GM12878 (cell line): ENCODE data around the gene IBTK. TPM values are rescaled to one million over a fixed set of nuclear protein-coding genes. Genes with fewer than 3 reads are reported as not detected.
A peak's percentile ranks its signal among the peaks of the same experiment; 100 is the strongest.

Experiments
- ATAC-seq: fragments of 200-7000 bp; cut with Tn5 transposase; 3 replicates; pipeline ENCODE4 v1.9.1; 2020; ENCODE audit warnings: mild to moderate bottlenecking, moderate library complexity
- Bru-seq: library from RNA; stranded (reverse); fragments of 400-500 nt; gene quantifications from one replicate; lab custom pipeline; 2021; lab: Mats Ljungman, UMichigan
- BruChase-seq, 2 experiments: library from RNA; stranded (reverse); fragments of 400-500 nt; gene quantifications; one replicate each; lab custom pipeline; 2021; lab: Mats Ljungman, UMichigan
- BruUV-seq: library from RNA; stranded (reverse); fragments of 400-500 nt; replicated peaks from 2 replicates; lab custom pipeline; 2021; lab: Mats Ljungman, UMichigan
- CTCF ChIA-PET: fragments of 300-600 bp; sonication (Branson Sonifier 250); formaldehyde crosslinking; extraction: SDS; loops from one replicate; lab custom pipeline; 2021; ENCODE audit warnings: inconsistent platforms; lab: Yijun Ruan, JAX
- POLR2A ChIA-PET: fragments of 350-600 bp; formaldehyde crosslinking; extraction: SDS; loops from one replicate; lab custom pipeline; 2021; ENCODE audit warnings: inconsistent platforms; lab: Charles Lee
- RAD21 ChIA-PET: fragments of 300-600 bp; sonication (Branson Sonifier 250); formaldehyde crosslinking; loops from one replicate; lab custom pipeline; 2023; ENCODE audit warnings: antibody characterized with exemption; ENCODE audit not compliant: unreplicated experiment; lab: Charles Lee
- SMC1A ChIA-PET: fragments of 300-600 bp; sonication (Branson Sonifier 250); formaldehyde crosslinking; loops from one replicate; lab custom pipeline; 2023; ENCODE audit not compliant: unreplicated experiment, uncharacterized antibody; lab: Charles Lee
- DNase-seq: peaks from one replicate; pipeline ENCODE4 v3.0.0-alpha.2; 2011; ENCODE audit warnings: low read depth, low spot score
- FAIRE-seq: peaks from 3 replicates; lab custom pipeline; 2011; peaks lifted over from hg19 to GRCh38; lab: Jason Lieb, UNC
- H2AFZ ChIP-seq: 2 replicates; pipeline ENCODE4 v1.6.0; 2011; ENCODE audit warnings: low read depth, low read length, control low read depth; ENCODE audit not compliant: control insufficient read depth
- H3K27ac ChIP-seq: 2 replicates; pipeline ENCODE4 v1.5.1; 2011; ENCODE audit warnings: control low read depth; ENCODE audit not compliant: control insufficient read depth, insufficient read depth
- H3K27me3 ChIP-seq, 2 experiments: replicated peaks in 1 of 2; 2 replicates each; pipeline versions ENCODE4 v1.6.0 to v1.6.1; 2011; ENCODE audit warnings: low read length in 1 of 2; ENCODE audit not compliant: control insufficient read depth in 2 of 2, insufficient read depth in 2 of 2
- H3K36me3 ChIP-seq, 2 experiments: 2 replicates each; pipeline ENCODE4 v1.5.1; 2011; ENCODE audit warnings: low read length in 1 of 2; ENCODE audit not compliant: control insufficient read depth in 2 of 2, insufficient read depth in 2 of 2
- H3K4me1 ChIP-seq: 2 replicates; pipeline ENCODE4 v1.6.1; 2011; ENCODE audit warnings: mild to moderate bottlenecking, low read length, moderate library complexity, mixed read lengths; ENCODE audit not compliant: control insufficient read depth, insufficient read depth
- H3K4me2 ChIP-seq: 2 replicates; pipeline ENCODE4 v1.6.0; 2011; ENCODE audit warnings: control low read depth; ENCODE audit not compliant: control insufficient read depth, insufficient read depth
- H3K4me3 ChIP-seq: fragments of 200-600 bp; sonication (generic); 2 replicates; pipeline ENCODE4 v1.5.1; 2016
- H3K79me2 ChIP-seq: 2 replicates; pipeline ENCODE4 v1.6.0; 2011; ENCODE audit warnings: low read length; ENCODE audit not compliant: control insufficient read depth, insufficient read depth
- H3K9ac ChIP-seq: 2 replicates; pipeline ENCODE4 v1.8.0; 2011; ENCODE audit warnings: low read length, control low read depth, mixed read lengths; ENCODE audit not compliant: control insufficient read depth, insufficient read depth
- H3K9me3 ChIP-seq: replicated peaks from 3 replicates; pipeline ENCODE4 v1.5.1; 2011; ENCODE audit warnings: mild to moderate bottlenecking, low read length; ENCODE audit not compliant: control insufficient read depth, insufficient read depth
- H4K20me1 ChIP-seq: 2 replicates; pipeline ENCODE4 v1.6.0; 2011; ENCODE audit not compliant: control insufficient read depth, insufficient read depth
- BMI1 ChIP-seq: fragments of 450-650 bp; IDR thresholded peaks from 2 replicates; pipeline ENCODE4 v1.6.1; 2016; ENCODE audit warnings: mild to moderate bottlenecking, moderate library complexity, borderline replicate concordance
- FOXK2 ChIP-seq: fragments of 450-650 bp; IDR thresholded peaks from 2 replicates; pipeline ENCODE4 v1.6.1; 2017; ENCODE audit warnings: mild to moderate bottlenecking, moderate library complexity
- GABPA ChIP-seq: IDR thresholded peaks from 2 replicates; pipeline ENCODE4 v1.6.1; 2014; ENCODE audit warnings: antibody characterized with exemption, low read depth, mild to moderate bottlenecking, inconsistent platforms
- MEF2A ChIP-seq: IDR thresholded peaks from 2 replicates; pipeline ENCODE4 v1.6.1; 2011; ENCODE audit warnings: low read depth, mild to moderate bottlenecking, low read length, moderate library complexity; ENCODE audit not compliant: insufficient read depth
- MEF2B ChIP-seq: fragments of 450-650 bp; IDR thresholded peaks from 2 replicates; pipeline ENCODE4 v1.6.1; 2018; ENCODE audit warnings: mild to moderate bottlenecking, moderate library complexity; ENCODE audit not compliant: partially characterized antibody, poor library complexity, severe bottlenecking
- PAX5 ChIP-seq: IDR thresholded peaks from 2 replicates; pipeline ENCODE4 v1.6.1; 2011; ENCODE audit warnings: low read depth, low read length, borderline replicate concordance
- PAX8 ChIP-seq: fragments of 450-650 bp; IDR thresholded peaks from 2 replicates; pipeline ENCODE4 v1.6.1; 2017; ENCODE audit warnings: mild to moderate bottlenecking, moderate library complexity
- WGBS: methylation state at CpG from one replicate; pipeline ENCODE4 v1.1.6; 2016; ENCODE audit warnings: low lambda C conversion rate; ENCODE audit not compliant: insufficient replicate concordance, insufficient coverage; ENCODE audit errors: missing lambda C conversion rate; 5-methylcytosine and 5-hydroxymethylcytosine counted together
- in situ Hi-C: fragments of 300-500 bp; cut with MboI; formaldehyde crosslinking; loops from 9 replicates; pipeline ENCODE4 v1.14.3; 2018; ENCODE audit warnings: mixed read lengths
- intact Hi-C: fragments of 100-400 bp; cut with micrococcal nuclease; formaldehyde crosslinking; loops from one replicate; pipeline ENCODE4 v1.14.2; 2022; ENCODE audit not compliant: unreplicated experiment
- long read RNA-seq, 2 experiments: library from polyadenylated mRNA; unstranded; transcript quantifications; one replicate each; pipeline ENCODE4 v2.0.0, GENCODE V29; 2019 to 2020
- polyA minus RNA-seq, 3 experiments: library from RNA; depleted of rRNA, polyadenylated mRNA; stranded (reverse); fragments of >200 nt; gene quantifications; 2 replicates each; pipeline ENCODE4 v1.2.3, GENCODE V29; 2011
- polyA plus RNA-seq, 11 experiments: library from polyadenylated mRNA; depleted of rRNA in 4 of 11; unstranded in 6 of 11; stranded (reverse) in 5 of 11; fragments of >200 nt; fragmentation: Nextera tagmentation in 4 of 11; fragmentation: Illumina TruSeq in 1 of 11; extraction: Ambion mirVana in 4 of 11; extraction: Trizol in 1 of 11; gene quantifications; 1 replicate in 1 of 11; 2 replicates in 10 of 11; pipeline versions ENCODE4 v1.2.1 to v1.2.3, GENCODE V29; 2011 to 2016; ENCODE audit warnings: inconsistent platforms in 2 of 11, missing spikeins in 2 of 11, low read depth in 1 of 11
- total RNA-seq, 4 experiments: library from RNA; depleted of rRNA in 3 of 4; stranded (reverse); fragments of >200 nt in 3 of 4; fragmentation: Illumina TruSeq in 1 of 4; extraction: Trizol in 1 of 4; gene quantifications; 2 replicates each; pipeline versions ENCODE4 v1.2.1 to v1.2.3, GENCODE V29; 2013 to 2021
- TF ChIP-seq, protein P1 (sequence below): fragments of 450-650 bp; IDR thresholded peaks from 2 replicates; pipeline ENCODE4 v1.6.1; 2014; ENCODE audit warnings: mild to moderate bottlenecking
- TF ChIP-seq, protein P2 (sequence below): IDR thresholded peaks from 2 replicates; pipeline ENCODE4 v1.6.1; 2012; ENCODE audit warnings: mild to moderate bottlenecking, low read depth, low read length

IBTK gene
- 72.1 and 76.1 TPM in 2 replicates for total RNA-seq (2013; cell fraction: nucleolus; rRNA removed)
- 22.4 and 30.3 TPM in 2 replicates for total RNA-seq (2014; rRNA removed)
- total RNA-seq (2014; rRNA removed; fragmentation: Illumina TruSeq; extraction: Trizol): 32.1 and 35.3 TPM in 2 replicates
- total RNA-seq (2021): 22.0 and 23.5 TPM in 2 replicates
- polyA plus RNA-seq (2011; ENCODE audit: low read depth): 8.9 TPM
- 26.2 and 43.0 TPM in 2 replicates for polyA plus RNA-seq (2011; rRNA removed)
- polyA plus RNA-seq (2011; cell fraction: cytosol; rRNA removed): 8.0 TPM in 2 replicates
- polyA plus RNA-seq (2011; cell fraction: nucleus; rRNA removed): 12.0 and 12.2 TPM in 2 replicates
- polyA plus RNA-seq (2012): 14.1 and 18.8 TPM in 2 replicates
- polyA plus RNA-seq (2014; fragmentation: Illumina TruSeq; extraction: Trizol): 23.5 and 34.4 TPM in 2 replicates
- 10 to 100 TPM; 12.0 to 16.6 TPM for polyA plus RNA-seq (2014; fragmentation: Nextera tagmentation; extraction: Ambion mirVana)
- polyA plus RNA-seq (2014; rRNA removed): 12.6 and 16.0 TPM in 2 replicates
- polyA plus RNA-seq (2016; fragmentation: Nextera tagmentation; extraction: Ambion mirVana): 10 to 100 TPM; 17.5 to 19.4 TPM
- 42.7 and 51.1 TPM in 2 replicates for polyA minus RNA-seq (2011; rRNA and poly(A)+ RNA removed)
- polyA minus RNA-seq (2011; cell fraction: cytosol; rRNA and poly(A)+ RNA removed): 14.7 and 21.6 TPM in 2 replicates
- 19.3 and 28.3 TPM in 2 replicates for polyA minus RNA-seq (2011; cell fraction: nucleus; rRNA and poly(A)+ RNA removed)
- percentile 86 among the genes with signal in this experiment for Bru-seq, nascent RNA
- BruChase-seq, experiment 1, labeled RNA remaining after a 6-hour chase: percentile 84 among the genes with signal in this experiment
- percentile 84 among the genes with signal in this experiment for BruChase-seq, experiment 2, labeled RNA remaining after a 2-hour chase
- long read RNA-seq, experiment 1, partial matches to known transcripts: 8 of 11 reads
- long read RNA-seq, experiment 1, other reads (novel, unspliced or antisense): 3 of 11 reads
- long read RNA-seq, experiment 2, partial matches to known transcripts: 264 of 282 reads
- long read RNA-seq, experiment 2, other reads (novel, unspliced or antisense): 18 of 282 reads

- Histone ChIP-seq H4K20me1 (no peaks in the 10 kb centered on the region), H3K9ac (peak within 1 kb of the TSS; percentile 81), H3K36me3 (no peaks in the 10 kb centered on the region), H3K4me3 (peak within 1 kb of the TSS; percentile 76), H3K27me3 (no peaks in the 10 kb centered on the region), H3K9me3 (no peaks in the 10 kb centered on the region), H3K4me2 (peak within 1 kb of the TSS; percentile 82), H3K27ac (peak within 1 kb of the TSS; percentile 76), H3K79me2 (peaks cover 46% of the 10 kb centered on the region), H3K4me1 (peaks cover 6% of the 10 kb centered on the region; the same call in 1 of the 2 replicates), H2AFZ (peak within 1 kb of the TSS; percentile 96)
- TSS peak; percentile 93 for BruUV-seq
- under 1% methylated on average over 38 of the region's 45 CpGs for WGBS
- no peak for FAIRE-seq
- ChIA-PET CTCF (interaction anchor here (0.8 to 4.0 kb wide), 6 partner anchors 9 to 818 kb away, joined by 4 to 39 read pairs (median 6); partner anchors contain the start of genes DOP1A and UBE3D), RAD21 (interaction anchor here (2.9 kb wide), 1 partner anchor 819 kb away, joined by 20 read pairs; the partner anchor contains the start of genes DOP1A and UBE3D), POLR2A (interaction anchor here (1.3 to 1.6 kb wide), 2 partner anchors 818 to 821 kb away, joined by 3 read pairs; no protein-coding TSS in a partner anchor), SMC1A (interaction anchor here (1.0 to 1.5 kb wide), 5 partner anchors 15 to 819 kb away, joined by 3 to 5 read pairs (median 4); partner anchors contain the start of gene DOP1A)
- in situ Hi-C loops (loop anchor here (5.0 to 10.0 kb wide), 2 partner anchors 810 to 957 kb away; no protein-coding TSS in a partner anchor), intact Hi-C loops (loop anchor here (10.0 kb wide), 1 partner anchor 947 kb away; the partner anchor contains the start of genes PGM3 and RWDD2A)
- DNase-seq: peak; percentile 69
- peak; percentile 89 for ATAC-seq
- TF ChIP-seq, protein P1, sequence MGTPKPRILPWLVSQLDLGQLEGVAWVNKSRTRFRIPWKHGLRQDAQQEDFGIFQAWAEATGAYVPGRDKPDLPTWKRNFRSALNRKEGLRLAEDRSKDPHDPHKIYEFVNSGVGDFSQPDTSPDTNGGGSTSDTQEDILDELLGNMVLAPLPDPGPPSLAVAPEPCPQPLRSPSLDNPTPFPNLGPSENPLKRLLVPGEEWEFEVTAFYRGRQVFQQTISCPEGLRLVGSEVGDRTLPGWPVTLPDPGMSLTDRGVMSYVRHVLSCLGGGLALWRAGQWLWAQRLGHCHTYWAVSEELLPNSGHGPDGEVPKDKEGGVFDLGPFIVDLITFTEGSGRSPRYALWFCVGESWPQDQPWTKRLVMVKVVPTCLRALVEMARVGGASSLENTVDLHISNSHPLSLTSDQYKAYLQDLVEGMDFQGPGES: peak; percentile 54; the same call in 1 of the 2 replicates
- TF ChIP-seq, protein P2, sequence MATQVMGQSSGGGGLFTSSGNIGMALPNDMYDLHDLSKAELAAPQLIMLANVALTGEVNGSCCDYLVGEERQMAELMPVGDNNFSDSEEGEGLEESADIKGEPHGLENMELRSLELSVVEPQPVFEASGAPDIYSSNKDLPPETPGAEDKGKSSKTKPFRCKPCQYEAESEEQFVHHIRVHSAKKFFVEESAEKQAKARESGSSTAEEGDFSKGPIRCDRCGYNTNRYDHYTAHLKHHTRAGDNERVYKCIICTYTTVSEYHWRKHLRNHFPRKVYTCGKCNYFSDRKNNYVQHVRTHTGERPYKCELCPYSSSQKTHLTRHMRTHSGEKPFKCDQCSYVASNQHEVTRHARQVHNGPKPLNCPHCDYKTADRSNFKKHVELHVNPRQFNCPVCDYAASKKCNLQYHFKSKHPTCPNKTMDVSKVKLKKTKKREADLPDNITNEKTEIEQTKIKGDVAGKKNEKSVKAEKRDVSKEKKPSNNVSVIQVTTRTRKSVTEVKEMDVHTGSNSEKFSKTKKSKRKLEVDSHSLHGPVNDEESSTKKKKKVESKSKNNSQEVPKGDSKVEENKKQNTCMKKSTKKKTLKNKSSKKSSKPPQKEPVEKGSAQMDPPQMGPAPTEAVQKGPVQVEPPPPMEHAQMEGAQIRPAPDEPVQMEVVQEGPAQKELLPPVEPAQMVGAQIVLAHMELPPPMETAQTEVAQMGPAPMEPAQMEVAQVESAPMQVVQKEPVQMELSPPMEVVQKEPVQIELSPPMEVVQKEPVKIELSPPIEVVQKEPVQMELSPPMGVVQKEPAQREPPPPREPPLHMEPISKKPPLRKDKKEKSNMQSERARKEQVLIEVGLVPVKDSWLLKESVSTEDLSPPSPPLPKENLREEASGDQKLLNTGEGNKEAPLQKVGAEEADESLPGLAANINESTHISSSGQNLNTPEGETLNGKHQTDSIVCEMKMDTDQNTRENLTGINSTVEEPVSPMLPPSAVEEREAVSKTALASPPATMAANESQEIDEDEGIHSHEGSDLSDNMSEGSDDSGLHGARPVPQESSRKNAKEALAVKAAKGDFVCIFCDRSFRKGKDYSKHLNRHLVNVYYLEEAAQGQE: no peak
- no peak for TF ChIP-seq FOXK2
- TF ChIP-seq MEF2A: no peak
- no peak for TF ChIP-seq PAX5
- TF ChIP-seq MEF2B: no peak
- no peak for TF ChIP-seq BMI1
- no peak for TF ChIP-seq PAX8
- TF ChIP-seq GABPA: 0 out of 2 replicates have a peak, but pooled peaks have one; percentile 12
Observed at GRCh38 chr6:82247505-82248272, at the start of gene IBTK. IBTK (minus strand) TSS chr6:82247744; CDS start chr6:82240486, 7,258 bp downstream.
